ENCODE measurements around the gene ABLIM2.

The ABLIM2 gene

GRCh38 chr4:8112672-8113071 is 45.9 kb downstream of the ABLIM2 start:
- no peak for TF ChIP-seq CTCF (IDR thresholded peaks at IDR 0.05; ENCODE audit: low read depth, low read length)
- no peak overlapping the region for H3K4me3 ChIP-seq (ENCODE audit: low read depth, low read length)

- H3K4me3 ChIP-seq (ENCODE audit: low read depth, low read length), result no peak overlapping the region
- no peak for TF ChIP-seq CTCF (IDR thresholded peaks at IDR 0.05; ENCODE audit: low read depth, low read length)
These were observed 46.5 kb downstream of the ABLIM2 start for GRCh38 chr4:8112036-8112576.

- no peak overlapping the region for H3K4me3 ChIP-seq (ENCODE audit: low read depth, low read length)
- 0 out of 2 replicates have a peak, but pooled peaks have one; percentile 15 for TF ChIP-seq CTCF (IDR thresholded peaks at IDR 0.05; ENCODE audit: low read depth, low read length)
These were observed 48.3 kb downstream of the ABLIM2 start for GRCh38 chr4:8110071-8110986.

GRCh38 chr4:8109406-8110065 is 49.1 kb downstream of the ABLIM2 start:
- no peak overlapping the region for H3K4me3 ChIP-seq (ENCODE audit: low read depth, low read length)
- no peak for TF ChIP-seq CTCF (IDR thresholded peaks at IDR 0.05; ENCODE audit: low read depth, low read length)

- no peak overlapping the region for H3K4me3 ChIP-seq (ENCODE audit: low read depth, low read length)
- TF ChIP-seq CTCF (IDR thresholded peaks at IDR 0.05; ENCODE audit: low read depth, low read length), result no peak
These were observed 49.6 kb downstream of the ABLIM2 start for GRCh38 chr4:8108991-8109390.

- H3K4me3 ChIP-seq (ENCODE audit: low read depth, low read length), result no peak overlapping the region
- no peak for TF ChIP-seq CTCF (IDR thresholded peaks at IDR 0.05; ENCODE audit: low read depth, low read length)
These were observed 50.4 kb downstream of the ABLIM2 start for GRCh38 chr4:8108261-8108660.
